Measurements from ENCODE around the gene NBAS. TPM values are rescaled to one million over a fixed set of nuclear protein-coding genes. Genes with fewer than 3 reads are reported as not detected.
"Not testable (repeated sequence)": the region's sequence is repeated elsewhere in the genome, so short reads cannot be mapped to it uniquely, and the experiment has no call there.

Gene NBAS
- total RNA-seq, 1 experiment from 2014 or later, result 44.2 TPM

GRCh38 chr2:15225131-15225530 lies 336.0 kb downstream of the NBAS start:
- no peak overlapping the region for H3K27ac ChIP-seq
- H3K9me3 ChIP-seq (replicated peaks), result no peaks in the 10 kb centered on the region
- DNase-seq, result no peak
- no peak overlapping the region for H3K4me3 ChIP-seq
- peaks cover 3% of the 10 kb centered on the region; the same call in 1 of the 2 replicates for H3K36me3 ChIP-seq
- H3K27me3 ChIP-seq, result no peaks in the 10 kb centered on the region
- no peaks in the 10 kb centered on the region for H3K4me1 ChIP-seq

DNA sequence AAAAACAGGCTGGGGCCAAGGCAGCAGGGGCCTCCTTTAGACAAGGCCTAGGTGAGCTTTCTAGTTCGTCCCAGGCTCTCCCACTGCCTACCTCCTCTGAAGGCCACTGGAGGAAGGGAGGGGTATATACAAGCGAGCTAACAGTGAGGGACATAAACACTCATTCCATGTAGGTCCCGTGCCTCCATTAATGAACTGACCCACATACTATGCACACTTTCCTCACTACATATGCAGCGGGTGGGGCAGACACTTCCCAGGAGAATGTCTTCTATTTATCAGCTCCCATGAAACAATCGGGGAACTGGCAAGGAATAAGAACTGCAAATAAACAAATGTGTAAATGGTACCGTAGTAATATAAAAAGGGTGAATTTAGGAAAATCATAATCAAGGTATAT lies 336.5 kb downstream of the NBAS start:
- Histone ChIP-seq H3K27ac (no peak overlapping the region), H3K4me3 (no peak overlapping the region), H3K27me3 (no peaks in the 10 kb centered on the region), H3K36me3 (peaks cover 3% of the 10 kb centered on the region; the same call in 1 of the 2 replicates), H3K9me3 (replicated peaks) (no peaks in the 10 kb centered on the region), H3K4me1 (no peaks in the 10 kb centered on the region)
- no peak for DNase-seq

- no peak for DNase-seq
- no peaks in the 10 kb centered on the region for H3K27me3 ChIP-seq
- H3K27ac ChIP-seq, result no peak overlapping the region
These were observed 337.2 kb downstream of the NBAS start for GRCh38 chr2:15223887-15224286.

GRCh38 chr2:15222856-15223255 lies 338.3 kb downstream of the NBAS start:
- H3K9me3 ChIP-seq (replicated peaks), result no peaks in the 10 kb centered on the region

More at GRCh38 chr2:15223887-15224286, 337.2 kb downstream of the NBAS start:
- H3K4me1 ChIP-seq, result no peaks in the 10 kb centered on the region
- no peak overlapping the region for H3K4me3 ChIP-seq
- H3K9me3 ChIP-seq (replicated peaks), result no peaks in the 10 kb centered on the region
- H3K36me3 ChIP-seq, result peaks cover 3% of the 10 kb centered on the region; the same call in 1 of the 2 replicates

DNA sequence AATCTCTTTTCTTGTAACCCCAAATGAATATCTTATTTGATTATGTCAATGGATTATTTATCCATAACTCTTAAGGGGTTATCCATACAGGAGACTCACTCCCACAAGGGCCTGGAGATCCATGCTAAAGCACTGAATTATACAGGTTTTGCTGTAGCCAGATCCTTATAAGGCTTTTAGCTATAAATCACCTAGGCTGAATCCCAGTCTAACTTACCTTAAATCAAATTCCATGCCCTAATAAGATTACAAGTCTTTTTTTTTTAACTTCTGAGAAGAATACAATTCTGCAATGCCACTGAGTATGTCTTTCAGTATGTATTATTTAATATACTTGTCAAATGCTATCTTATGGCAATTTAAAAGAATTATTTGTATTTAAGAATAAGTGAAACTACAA lies 340.5 kb downstream of the NBAS start:
- Histone ChIP-seq H3K4me1 (no peaks in the 10 kb centered on the region), H3K9me3 (replicated peaks) (no peaks in the 10 kb centered on the region), H3K27ac (no peak overlapping the region), H3K4me3 (no peak overlapping the region), H3K36me3 (no peaks in the 10 kb centered on the region; the same call in 1 of the 2 replicates), H3K27me3 (no peaks in the 10 kb centered on the region)
- no peak for DNase-seq

More at GRCh38 chr2:15222856-15223255, 338.3 kb downstream of the NBAS start:
- H3K4me3 ChIP-seq, result no peak overlapping the region
- H3K36me3 ChIP-seq, result no peaks in the 10 kb centered on the region; the same call in 1 of the 2 replicates
- no peak overlapping the region for H3K27ac ChIP-seq
- DNase-seq, result no peak
- no peaks in the 10 kb centered on the region for H3K4me1 ChIP-seq
- H3K27me3 ChIP-seq, result no peaks in the 10 kb centered on the region

DNA sequence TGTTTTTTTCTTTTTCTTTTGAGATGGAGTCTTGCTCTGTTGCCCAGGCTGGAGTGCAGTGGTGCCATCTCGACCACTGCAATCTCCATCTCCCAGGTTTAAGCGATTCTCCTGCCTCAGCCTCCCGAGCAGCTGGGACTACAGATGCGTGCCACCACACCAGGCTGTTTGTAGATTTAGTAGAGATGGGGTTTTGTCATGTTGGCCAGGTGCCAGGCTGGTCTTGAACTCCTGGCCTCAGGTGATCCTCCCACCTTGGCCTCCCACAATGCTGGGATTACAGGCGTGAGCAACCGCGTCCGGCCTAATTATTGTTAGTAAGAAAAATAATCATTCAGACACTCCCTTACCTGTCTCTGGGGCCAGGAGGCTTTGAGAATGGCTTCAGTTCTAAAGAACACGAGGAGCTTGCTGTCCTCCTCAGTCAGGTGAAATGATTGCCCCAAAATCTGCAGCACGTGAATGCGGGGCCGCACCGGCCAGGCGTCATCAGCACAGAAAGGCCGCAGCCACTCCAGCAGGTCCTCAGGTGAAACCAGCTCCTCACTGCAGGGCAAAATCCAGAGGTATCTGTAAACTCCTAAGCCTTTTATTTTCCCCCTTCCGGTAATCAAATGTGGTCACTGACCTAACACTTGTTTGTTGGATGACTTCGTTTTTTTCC lies 342.6 kb downstream of the NBAS start:
- Histone ChIP-seq H3K27me3 (no peaks in the 10 kb centered on the region), H3K27ac (no peak overlapping the region), H3K4me3 (no peak overlapping the region), H3K4me1 (no peaks in the 10 kb centered on the region), H3K9me3 (replicated peaks) (no peaks in the 10 kb centered on the region), H3K36me3 (no peaks in the 10 kb centered on the region; the same call in none of the 2 replicates)
- DNase-seq, result no peak

- no peaks in the 10 kb centered on the region for H3K4me1 ChIP-seq
- no peak overlapping the region for H3K4me3 ChIP-seq
- no peaks in the 10 kb centered on the region for H3K27me3 ChIP-seq
- no peaks in the 10 kb centered on the region for H3K9me3 ChIP-seq (replicated peaks)
- H3K36me3 ChIP-seq, result no peaks in the 10 kb centered on the region; the same call in 1 of the 2 replicates
- DNase-seq, result no peak
- H3K27ac ChIP-seq, result no peak overlapping the region
These were observed 348.9 kb downstream of the NBAS start for GRCh38 chr2:15212249-15212648.

GRCh38 chr2:15210542-15210941 lies 350.6 kb downstream of the NBAS start:
- H3K27me3 ChIP-seq; H3K27ac ChIP-seq; H3K9me3 ChIP-seq (replicated peaks): not testable (repeated sequence)

DNA sequence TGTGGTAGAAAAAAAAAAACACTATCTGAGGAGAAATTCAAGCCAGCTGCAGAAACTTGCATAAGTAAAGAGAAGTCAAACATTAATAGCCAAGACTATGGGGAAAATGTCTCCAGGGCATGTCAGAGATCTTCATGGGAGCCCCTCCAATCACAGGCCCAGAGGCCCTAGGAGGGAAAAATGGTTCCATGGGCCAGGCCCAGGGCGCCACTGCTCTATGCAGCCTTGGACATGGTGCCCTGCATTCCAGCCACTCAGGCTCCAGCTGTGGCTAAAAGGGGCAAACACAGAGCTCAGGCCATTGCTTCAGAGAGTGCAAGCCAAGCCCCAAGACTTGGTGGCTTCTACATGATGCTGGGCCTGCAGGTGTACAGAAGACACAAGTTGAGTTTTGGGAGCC lies 354.7 kb downstream of the NBAS start:
- Histone ChIP-seq H3K36me3 (no peaks in the 10 kb centered on the region), H3K4me3 (no peak overlapping the region), H3K9me3 (replicated peaks) (no peaks in the 10 kb centered on the region), H3K27me3 (no peaks in the 10 kb centered on the region), H3K27ac (no peak overlapping the region), H3K4me1 (no peaks in the 10 kb centered on the region)
- DNase-seq, result no peak

More at GRCh38 chr2:15210542-15210941, 350.6 kb downstream of the NBAS start:
- not testable (repeated sequence) for H3K4me1 ChIP-seq, H3K4me3 ChIP-seq, H3K36me3 ChIP-seq, DNase-seq

GRCh38 chr2:15205562-15205961 lies 355.6 kb downstream of the NBAS start:
- H3K9me3 ChIP-seq (replicated peaks), result no peaks in the 10 kb centered on the region
- H3K36me3 ChIP-seq, result no peaks in the 10 kb centered on the region
- no peaks in the 10 kb centered on the region for H3K4me1 ChIP-seq
- no peak overlapping the region for H3K27ac ChIP-seq
- no peak for DNase-seq
- H3K4me3 ChIP-seq, result no peak overlapping the region
- no peaks in the 10 kb centered on the region for H3K27me3 ChIP-seq

DNA sequence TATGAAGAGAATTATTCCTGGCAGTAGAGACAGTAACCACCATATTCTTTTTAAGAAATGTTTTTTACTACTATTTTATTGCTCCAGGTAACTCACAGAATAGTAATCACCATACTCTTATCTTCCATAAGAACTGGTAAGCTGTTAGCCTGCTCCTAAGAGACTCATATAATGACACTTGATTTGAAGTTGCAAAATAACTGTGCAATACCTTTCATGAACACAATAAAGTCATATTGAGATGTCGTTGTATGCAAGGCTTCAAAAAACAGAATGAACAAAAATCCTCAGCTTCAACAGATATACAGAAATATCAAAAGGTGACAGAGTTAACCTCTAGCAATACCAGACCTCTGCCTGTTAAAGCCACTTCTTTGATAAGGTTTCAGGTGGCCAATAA lies 360.1 kb downstream of the NBAS start:
- Histone ChIP-seq H3K27me3 (no peaks in the 10 kb centered on the region), H3K4me1 (no peaks in the 10 kb centered on the region), H3K4me3 (no peak overlapping the region), H3K27ac (no peak overlapping the region), H3K9me3 (replicated peaks) (no peaks in the 10 kb centered on the region), H3K36me3 (no peaks in the 10 kb centered on the region)
- DNase-seq, result no peak

- Histone ChIP-seq H3K4me3 (no peak overlapping the region), H3K27ac (no peak overlapping the region), H3K36me3 (no peaks in the 10 kb centered on the region), H3K27me3 (no peaks in the 10 kb centered on the region), H3K4me1 (no peaks in the 10 kb centered on the region), H3K9me3 (replicated peaks) (no peaks in the 10 kb centered on the region)
- no peak for DNase-seq
These were observed 360.6 kb downstream of the NBAS start for GRCh38 chr2:15200581-15200980.

GRCh38 chr2:15198051-15198450 lies 363.1 kb downstream of the NBAS start:
- Histone ChIP-seq H3K27ac (no peak overlapping the region), H3K4me3 (no peak overlapping the region), H3K9me3 (replicated peaks) (no peaks in the 10 kb centered on the region), H3K4me1 (no peaks in the 10 kb centered on the region), H3K27me3 (no peaks in the 10 kb centered on the region), H3K36me3 (no peaks in the 10 kb centered on the region)
- no peak for DNase-seq

GRCh38 chr2:15195813-15196212 lies 365.3 kb downstream of the NBAS start:
- H3K9me3 ChIP-seq (replicated peaks), result no peaks in the 10 kb centered on the region
- H3K27me3 ChIP-seq, result no peaks in the 10 kb centered on the region
- no peak overlapping the region for H3K4me3 ChIP-seq
- H3K36me3 ChIP-seq, result no peaks in the 10 kb centered on the region
- no peaks in the 10 kb centered on the region for H3K4me1 ChIP-seq
- H3K27ac ChIP-seq, result no peak overlapping the region
- DNase-seq, result no peak

DNA sequence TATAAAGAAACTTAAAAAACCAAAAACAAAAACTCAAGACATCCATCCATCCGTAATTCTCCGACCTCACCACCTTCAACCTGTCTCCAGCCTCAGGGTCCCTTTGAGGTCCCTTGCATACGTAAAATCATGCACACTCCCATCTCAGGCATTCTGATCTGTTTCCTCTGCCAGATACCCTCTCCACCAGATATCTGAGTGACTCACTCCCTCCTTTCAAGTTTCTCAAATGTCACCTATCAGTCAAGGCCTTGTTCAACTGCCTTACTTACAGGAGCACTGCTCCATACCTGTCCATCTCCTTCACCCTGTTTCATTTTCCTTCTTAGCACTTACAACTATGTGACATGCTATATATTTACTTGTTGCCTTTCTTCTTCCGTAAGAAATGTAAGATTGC lies 369.3 kb downstream of the NBAS start:
- H3K27me3 ChIP-seq, result no peaks in the 10 kb centered on the region
- H3K36me3 ChIP-seq, result no peaks in the 10 kb centered on the region
- no peaks in the 10 kb centered on the region for H3K4me1 ChIP-seq
- no peak for DNase-seq
- H3K4me3 ChIP-seq, result no peak overlapping the region
- no peak overlapping the region for H3K27ac ChIP-seq
- no peaks in the 10 kb centered on the region for H3K9me3 ChIP-seq (replicated peaks)

DNA sequence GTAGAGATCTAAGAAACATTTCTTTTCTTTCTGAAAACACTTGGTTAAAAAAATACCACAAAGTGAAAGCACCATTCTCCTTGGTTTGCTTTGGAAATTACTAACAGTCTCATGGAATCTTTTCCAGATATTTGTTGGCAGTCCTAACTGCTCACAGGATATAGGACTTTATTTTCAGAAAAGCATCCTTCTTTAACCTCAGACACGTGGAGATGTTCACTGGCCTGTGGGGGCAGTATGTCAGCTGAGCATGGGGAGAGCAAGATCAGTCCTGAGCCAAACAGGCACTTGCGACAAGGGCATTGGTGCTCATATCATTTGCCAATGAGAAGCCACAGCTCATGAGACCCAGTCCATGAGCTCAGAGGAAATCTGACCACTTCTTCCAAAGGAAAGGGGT lies 371.9 kb downstream of the NBAS start:
- H3K27me3 ChIP-seq, result no peaks in the 10 kb centered on the region
- no peak overlapping the region for H3K27ac ChIP-seq
- 0 out of 2 replicates have a peak, but pooled peaks cover 3% of the 10 kb centered on the region for H3K36me3 ChIP-seq
- no peaks in the 10 kb centered on the region for H3K4me1 ChIP-seq
- no peak overlapping the region for H3K4me3 ChIP-seq
- no peaks in the 10 kb centered on the region for H3K9me3 ChIP-seq (replicated peaks)
- DNase-seq, result no peak
